Measurements from ENCODE around the gene ICAM4.

- TF ChIP-seq, protein P1, sequence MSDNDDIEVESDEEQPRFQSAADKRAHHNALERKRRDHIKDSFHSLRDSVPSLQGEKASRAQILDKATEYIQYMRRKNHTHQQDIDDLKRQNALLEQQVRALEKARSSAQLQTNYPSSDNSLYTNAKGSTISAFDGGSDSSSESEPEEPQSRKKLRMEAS (IDR thresholded peaks at IDR 0.05), result no peak
- TF ChIP-seq CREB1 (IDR thresholded peaks at IDR 0.05; ENCODE audit: low read depth) (no peak), EP300 (IDR thresholded peaks at IDR 0.05; ENCODE audit: borderline replicate concordance) (0 out of 2 replicates have a peak, but pooled peaks have one; percentile 25), NFIC (IDR thresholded peaks at IDR 0.05) (no peak), RAD21 (IDR thresholded peaks at IDR 0.05; ENCODE audit: low read depth) (no peak), TCF12 (IDR thresholded peaks at IDR 0.05; ENCODE audit: low read depth) (no peak; the same call in 1 of the 2 replicates), USF1 (IDR thresholded peaks at IDR 0.05) (peak; percentile 43), CEBPB (IDR thresholded peaks at IDR 0.05) (no peak), ZBTB7A (IDR thresholded peaks at IDR 0.05; ENCODE audit: low read depth) (0 out of 2 replicates have a peak, but pooled peaks have one; percentile 8)
- TF ChIP-seq, protein P2, sequence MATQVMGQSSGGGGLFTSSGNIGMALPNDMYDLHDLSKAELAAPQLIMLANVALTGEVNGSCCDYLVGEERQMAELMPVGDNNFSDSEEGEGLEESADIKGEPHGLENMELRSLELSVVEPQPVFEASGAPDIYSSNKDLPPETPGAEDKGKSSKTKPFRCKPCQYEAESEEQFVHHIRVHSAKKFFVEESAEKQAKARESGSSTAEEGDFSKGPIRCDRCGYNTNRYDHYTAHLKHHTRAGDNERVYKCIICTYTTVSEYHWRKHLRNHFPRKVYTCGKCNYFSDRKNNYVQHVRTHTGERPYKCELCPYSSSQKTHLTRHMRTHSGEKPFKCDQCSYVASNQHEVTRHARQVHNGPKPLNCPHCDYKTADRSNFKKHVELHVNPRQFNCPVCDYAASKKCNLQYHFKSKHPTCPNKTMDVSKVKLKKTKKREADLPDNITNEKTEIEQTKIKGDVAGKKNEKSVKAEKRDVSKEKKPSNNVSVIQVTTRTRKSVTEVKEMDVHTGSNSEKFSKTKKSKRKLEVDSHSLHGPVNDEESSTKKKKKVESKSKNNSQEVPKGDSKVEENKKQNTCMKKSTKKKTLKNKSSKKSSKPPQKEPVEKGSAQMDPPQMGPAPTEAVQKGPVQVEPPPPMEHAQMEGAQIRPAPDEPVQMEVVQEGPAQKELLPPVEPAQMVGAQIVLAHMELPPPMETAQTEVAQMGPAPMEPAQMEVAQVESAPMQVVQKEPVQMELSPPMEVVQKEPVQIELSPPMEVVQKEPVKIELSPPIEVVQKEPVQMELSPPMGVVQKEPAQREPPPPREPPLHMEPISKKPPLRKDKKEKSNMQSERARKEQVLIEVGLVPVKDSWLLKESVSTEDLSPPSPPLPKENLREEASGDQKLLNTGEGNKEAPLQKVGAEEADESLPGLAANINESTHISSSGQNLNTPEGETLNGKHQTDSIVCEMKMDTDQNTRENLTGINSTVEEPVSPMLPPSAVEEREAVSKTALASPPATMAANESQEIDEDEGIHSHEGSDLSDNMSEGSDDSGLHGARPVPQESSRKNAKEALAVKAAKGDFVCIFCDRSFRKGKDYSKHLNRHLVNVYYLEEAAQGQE (IDR thresholded peaks at IDR 0.05; ENCODE audit: low read depth), result no peak
Measured at GRCh38 chr19:10288662-10289166, 2.0 kb downstream of the ICAM4 start.
